Neural progenitor cell (in vitro differentiated cells): ENCODE results near the gene ERBB4.

Experiments used
- EZH2 ChIP-seq: fragments of 200-600 bp; sonication (generic); IDR thresholded peaks from 2 replicates; pipeline ENCODE4 v1.6.1; 2017; ENCODE audit warnings: antibody characterized with exemption, mild to moderate bottlenecking, moderate library complexity
- EZH2phosphoT487 ChIP-seq: fragments of 200-600 bp; sonication (generic); IDR thresholded peaks from 2 replicates; pipeline ENCODE4 v1.6.1; 2017; ENCODE audit warnings: antibody characterized with exemption
- TF ChIP-seq, protein P1 (sequence below): fragments of 200-600 bp; sonication (generic); IDR thresholded peaks from 2 replicates; pipeline ENCODE4 v1.5.1; 2017; ENCODE audit warnings: antibody characterized with exemption, mild to moderate bottlenecking

DNA sequence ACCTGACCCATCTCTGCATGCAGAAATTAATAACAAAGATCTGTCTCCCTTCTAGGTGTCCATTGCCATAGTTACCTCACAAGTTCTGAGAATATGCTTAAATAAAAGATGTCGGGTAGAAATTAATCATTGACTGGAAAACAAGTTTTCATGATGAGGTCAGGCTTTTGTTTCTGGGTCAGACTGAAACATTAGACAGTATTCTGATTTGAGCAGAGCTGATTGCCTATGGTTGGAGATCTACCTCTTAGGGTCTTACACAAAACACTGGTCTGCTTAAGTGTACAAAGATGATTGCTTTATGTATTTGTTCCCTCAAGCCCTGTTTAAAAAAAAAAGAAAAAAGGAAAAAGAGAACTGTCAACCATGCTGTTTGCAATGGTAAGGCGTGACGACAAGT, 1025.8 kb downstream of the ERBB4 start:
- TF ChIP-seq, protein P1, sequence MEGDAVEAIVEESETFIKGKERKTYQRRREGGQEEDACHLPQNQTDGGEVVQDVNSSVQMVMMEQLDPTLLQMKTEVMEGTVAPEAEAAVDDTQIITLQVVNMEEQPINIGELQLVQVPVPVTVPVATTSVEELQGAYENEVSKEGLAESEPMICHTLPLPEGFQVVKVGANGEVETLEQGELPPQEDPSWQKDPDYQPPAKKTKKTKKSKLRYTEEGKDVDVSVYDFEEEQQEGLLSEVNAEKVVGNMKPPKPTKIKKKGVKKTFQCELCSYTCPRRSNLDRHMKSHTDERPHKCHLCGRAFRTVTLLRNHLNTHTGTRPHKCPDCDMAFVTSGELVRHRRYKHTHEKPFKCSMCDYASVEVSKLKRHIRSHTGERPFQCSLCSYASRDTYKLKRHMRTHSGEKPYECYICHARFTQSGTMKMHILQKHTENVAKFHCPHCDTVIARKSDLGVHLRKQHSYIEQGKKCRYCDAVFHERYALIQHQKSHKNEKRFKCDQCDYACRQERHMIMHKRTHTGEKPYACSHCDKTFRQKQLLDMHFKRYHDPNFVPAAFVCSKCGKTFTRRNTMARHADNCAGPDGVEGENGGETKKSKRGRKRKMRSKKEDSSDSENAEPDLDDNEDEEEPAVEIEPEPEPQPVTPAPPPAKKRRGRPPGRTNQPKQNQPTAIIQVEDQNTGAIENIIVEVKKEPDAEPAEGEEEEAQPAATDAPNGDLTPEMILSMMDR = no peak
- TF ChIP-seq EZH2 = no peak
- no peak for TF ChIP-seq EZH2phosphoT487
